ENCODE data around the gene ATP5F1D. TPM values are rescaled to one million over a fixed set of nuclear protein-coding genes. Genes with fewer than 3 reads are reported as not detected.
A peak's percentile ranks its signal among the peaks of the same experiment; 100 is the strongest.

Gene ATP5F1D
- total and polyA plus RNA-seq, 2 of the 13 experiments (the other 11 are each of a cell fraction or from before 2014, with no cell fraction given) = 39.4 to 78.7 TPM

DNA sequence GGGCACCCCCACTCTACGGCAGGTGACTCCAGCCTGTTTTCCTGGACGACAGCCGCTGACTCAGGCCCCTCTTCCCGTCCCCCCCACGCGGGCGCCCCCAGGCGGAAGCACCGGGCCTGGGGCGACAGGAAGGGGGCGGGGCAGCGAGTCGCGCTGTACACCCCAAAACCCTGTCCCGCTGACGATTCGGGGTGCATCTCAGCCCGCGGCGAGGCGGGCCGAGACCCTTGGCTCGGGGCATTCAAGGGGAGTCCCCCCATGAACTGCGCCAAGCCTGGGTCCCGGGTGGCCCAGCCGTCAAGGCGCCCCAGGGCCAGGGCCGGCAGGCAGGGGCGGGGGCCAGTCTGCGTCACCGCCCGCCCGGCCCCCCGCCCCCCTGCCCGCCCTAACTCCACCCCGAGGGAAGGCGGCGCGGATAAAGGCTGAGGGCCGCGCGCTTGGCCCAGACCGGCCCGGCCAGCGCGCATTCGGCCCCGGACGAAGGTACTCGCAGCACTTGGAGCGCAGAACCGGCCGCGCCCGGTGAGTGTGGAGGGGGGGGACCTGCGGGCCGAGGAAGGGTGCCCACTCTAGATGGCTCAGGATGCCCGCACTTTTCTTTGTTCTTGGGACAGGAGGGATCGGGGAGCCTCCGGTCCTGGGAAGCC is 6.7 kb downstream of the ATP5F1D start, which contains the start of gene MIDN (continued):
- TF ChIP-seq NR3C1 (CRISPR knock-in tag; IDR thresholded peaks at IDR 0.05) = no peak
- peak; percentile 89 for TF ChIP-seq MED8 (CRISPR knock-in tag; IDR thresholded peaks at IDR 0.05; ENCODE audit: insufficient replicate concordance)
- TF ChIP-seq EP300 (IDR thresholded peaks at IDR 0.05; ENCODE audit: low read depth in 2 of 2, low read length in 2 of 2) = 0 out of 4 replicates have a peak, but pooled peaks of 1 of the 2 experiments have one; percentile 5
- no peak; the same call in 1 of the 2 replicates for TF ChIP-seq EP300 (CRISPR knock-in tag; IDR thresholded peaks at IDR 0.05; ENCODE audit: borderline replicate concordance)
- TF ChIP-seq ZNF674 (CRISPR knock-in tag; IDR thresholded peaks at IDR 0.05; ENCODE audit: low read depth) = no peak
- TF ChIP-seq KDM5A (IDR thresholded peaks at IDR 0.05; ENCODE audit: borderline replicate concordance, low read length) = peak; percentile 52; the same call in 1 of the 2 replicates
- no peak for TF ChIP-seq ZNF33B (CRISPR knock-in tag; IDR thresholded peaks at IDR 0.05)
- TF ChIP-seq TCF7 (IDR thresholded peaks at IDR 0.05; ENCODE audit: low read depth) = no peak
- TF ChIP-seq ZNF484 (CRISPR knock-in tag; IDR thresholded peaks at IDR 0.05; ENCODE audit: borderline replicate concordance, low read depth) = no peak
- peak; percentile 51; the same call in 1 of the 2 replicates for TF ChIP-seq ZNF431 (CRISPR knock-in tag; IDR thresholded peaks at IDR 0.05; ENCODE audit: borderline replicate concordance, low read depth)
- no peak for TF ChIP-seq CBX2 (IDR thresholded peaks at IDR 0.05; ENCODE audit: low read depth, low read length)
- no peak for TF ChIP-seq CBX2 (CRISPR knock-in tag; IDR thresholded peaks at IDR 0.05; ENCODE audit: low read depth)
- TF ChIP-seq, protein P1, sequence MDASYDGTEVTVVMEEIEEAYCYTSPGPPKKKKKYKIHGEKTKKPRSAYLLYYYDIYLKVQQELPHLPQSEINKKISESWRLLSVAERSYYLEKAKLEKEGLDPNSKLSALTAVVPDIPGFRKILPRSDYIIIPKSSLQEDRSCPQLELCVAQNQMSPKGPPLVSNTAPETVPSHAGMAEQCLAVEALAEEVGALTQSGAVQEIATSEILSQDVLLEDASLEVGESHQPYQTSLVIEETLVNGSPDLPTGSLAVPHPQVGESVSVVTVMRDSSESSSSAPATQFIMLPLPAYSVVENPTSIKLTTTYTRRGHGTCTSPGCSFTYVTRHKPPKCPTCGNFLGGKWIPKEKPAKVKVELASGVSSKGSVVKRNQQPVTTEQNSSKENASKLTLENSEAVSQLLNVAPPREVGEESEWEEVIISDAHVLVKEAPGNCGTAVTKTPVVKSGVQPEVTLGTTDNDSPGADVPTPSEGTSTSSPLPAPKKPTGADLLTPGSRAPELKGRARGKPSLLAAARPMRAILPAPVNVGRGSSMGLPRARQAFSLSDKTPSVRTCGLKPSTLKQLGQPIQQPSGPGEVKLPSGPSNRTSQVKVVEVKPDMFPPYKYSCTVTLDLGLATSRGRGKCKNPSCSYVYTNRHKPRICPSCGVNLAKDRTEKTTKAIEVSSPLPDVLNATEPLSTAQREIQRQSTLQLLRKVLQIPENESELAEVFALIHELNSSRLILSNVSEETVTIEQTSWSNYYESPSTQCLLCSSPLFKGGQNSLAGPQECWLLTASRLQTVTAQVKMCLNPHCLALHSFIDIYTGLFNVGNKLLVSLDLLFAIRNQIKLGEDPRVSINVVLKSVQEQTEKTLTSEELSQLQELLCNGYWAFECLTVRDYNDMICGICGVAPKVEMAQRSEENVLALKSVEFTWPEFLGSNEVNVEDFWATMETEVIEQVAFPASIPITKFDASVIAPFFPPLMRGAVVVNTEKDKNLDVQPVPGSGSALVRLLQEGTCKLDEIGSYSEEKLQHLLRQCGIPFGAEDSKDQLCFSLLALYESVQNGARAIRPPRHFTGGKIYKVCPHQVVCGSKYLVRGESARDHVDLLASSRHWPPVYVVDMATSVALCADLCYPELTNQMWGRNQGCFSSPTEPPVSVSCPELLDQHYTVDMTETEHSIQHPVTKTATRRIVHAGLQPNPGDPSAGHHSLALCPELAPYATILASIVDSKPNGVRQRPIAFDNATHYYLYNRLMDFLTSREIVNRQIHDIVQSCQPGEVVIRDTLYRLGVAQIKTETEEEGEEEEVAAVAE (CRISPR knock-in tag; IDR thresholded peaks at IDR 0.05; ENCODE audit: borderline replicate concordance) = no peak
- peak; percentile 80; the same call in 1 of the 2 replicates for TF ChIP-seq CCDC6 (CRISPR knock-in tag; IDR thresholded peaks at IDR 0.05)
- TF ChIP-seq ZFYVE20 (CRISPR knock-in tag; IDR thresholded peaks at IDR 0.05; ENCODE audit: borderline replicate concordance, low read depth) = no peak
- TF ChIP-seq REST (IDR thresholded peaks at IDR 0.05; ENCODE audit: borderline replicate concordance in 1 of 2, low read depth in 1 of 2, low read length in 2 of 2) = no peak
- TF ChIP-seq ZNF580 (CRISPR knock-in tag; IDR thresholded peaks at IDR 0.05; ENCODE audit: borderline replicate concordance, low read depth) = peak; percentile 15; the same call in 1 of the 2 replicates
- peak; percentile 95 for TF ChIP-seq SRSF1 (optimal IDR thresholded peaks at IDR 0.05; ENCODE audit: low read depth, low read length)
- TF ChIP-seq HINFP (CRISPR knock-in tag; IDR thresholded peaks at IDR 0.05; ENCODE audit: low read depth) = no peak

All from HepG2 (cell line).